IPS-20b (cell line): ENCODE measurements around the gene LRRC3C.

Experiments
- H3K27ac ChIP-seq: one replicate; pipeline ENCODE4 v1.5.1; 2013; ENCODE audit warnings: low read length
- H3K27me3 ChIP-seq: 2 replicates; pipeline ENCODE4 v1.6.1; 2013; ENCODE audit warnings: mild to moderate bottlenecking, low read length, inconsistent platforms; ENCODE audit not compliant: insufficient read depth
- H3K36me3 ChIP-seq: 2 replicates; pipeline ENCODE4 v1.6.1; 2013; ENCODE audit warnings: low read depth, mild to moderate bottlenecking, inconsistent platforms, low read length, moderate library complexity; ENCODE audit not compliant: insufficient read depth
- H3K4me1 ChIP-seq: 2 replicates; pipeline ENCODE4 v1.6.1; 2013; ENCODE audit warnings: mild to moderate bottlenecking, control low read depth, inconsistent platforms, low read length, moderate library complexity; ENCODE audit not compliant: insufficient read depth
- H3K4me3 ChIP-seq: 2 replicates; pipeline ENCODE4 v1.5.1; 2013; ENCODE audit warnings: mild to moderate bottlenecking, low read length, inconsistent platforms
- H3K9ac ChIP-seq: 2 replicates; pipeline ENCODE4 v1.6.1; 2013; ENCODE audit warnings: low read depth, mild to moderate bottlenecking, inconsistent platforms, low read length, moderate library complexity
- H3K9me3 ChIP-seq: 2 replicates; pipeline ENCODE4 v1.6.1; 2013; ENCODE audit warnings: mild to moderate bottlenecking, low read depth, low read length, inconsistent platforms; ENCODE audit not compliant: insufficient read depth

The LRRC3C gene

GRCh38 chr17:39953471-39953888, 25.9 kb downstream of the LRRC3C start:
- Histone ChIP-seq H3K4me1 (peaks cover 8% of the 10 kb centered on the region; the same call in 1 of the 2 replicates), H3K9me3 (no peaks in the 10 kb centered on the region), H3K9ac (peak overlapping the region; percentile 94; the same call in 1 of the 2 replicates), H3K27ac (peak overlapping the region; percentile 100), H3K4me3 (peak overlapping the region; percentile 94), H3K36me3 (no peaks in the 10 kb centered on the region), H3K27me3 (peaks cover 10% of the 10 kb centered on the region; the same call in 1 of the 2 replicates)

GRCh38 chr17:39954876-39955275, 27.3 kb downstream of the LRRC3C start:
- peaks cover 10% of the 10 kb centered on the region; the same call in 1 of the 2 replicates for H3K27me3 ChIP-seq
- no peak overlapping the region for H3K4me3 ChIP-seq
- H3K4me1 ChIP-seq: peaks cover 8% of the 10 kb centered on the region; the same call in 1 of the 2 replicates
- H3K27ac ChIP-seq: no peak overlapping the region
- H3K9me3 ChIP-seq: no peaks in the 10 kb centered on the region
- no peaks in the 10 kb centered on the region for H3K36me3 ChIP-seq
- no peak overlapping the region for H3K9ac ChIP-seq

GRCh38 chr17:39955726-39956225, 28.2 kb downstream of the LRRC3C start:
- no peaks in the 10 kb centered on the region for H3K9me3 ChIP-seq
- H3K36me3 ChIP-seq: no peaks in the 10 kb centered on the region
- no peak overlapping the region for H3K4me3 ChIP-seq
- H3K9ac ChIP-seq: no peak overlapping the region
- H3K27me3 ChIP-seq: peaks cover 10% of the 10 kb centered on the region; the same call in 1 of the 2 replicates
- no peak overlapping the region for H3K27ac ChIP-seq
- H3K4me1 ChIP-seq: peaks cover 8% of the 10 kb centered on the region; the same call in 1 of the 2 replicates

- Histone ChIP-seq H3K36me3 (no peaks in the 10 kb centered on the region), H3K27me3 (no peaks in the 10 kb centered on the region), H3K9ac (no peak overlapping the region), H3K4me3 (no peak overlapping the region), H3K4me1 (no peaks in the 10 kb centered on the region), H3K9me3 (no peaks in the 10 kb centered on the region), H3K27ac (no peak overlapping the region)
Observed at GRCh38 chr17:39960524-39961041, 33.1 kb downstream of the LRRC3C start.

- H3K27me3 ChIP-seq: no peaks in the 10 kb centered on the region
- no peaks in the 10 kb centered on the region for H3K36me3 ChIP-seq
- H3K4me1 ChIP-seq: no peaks in the 10 kb centered on the region
- no peaks in the 10 kb centered on the region for H3K9me3 ChIP-seq
- H3K27ac ChIP-seq: no peak within 1 kb of the TSS
- no peak within 1 kb of the TSS for H3K9ac ChIP-seq
- no peak within 1 kb of the TSS for H3K4me3 ChIP-seq
Observed at GRCh38 chr17:39962642-39963220, 35.2 kb downstream of the LRRC3C start, which contains the start of gene GSDMA. Gene GSDMA (plus strand): TSS chr17:39963004. CDS start chr17:39965688, 2,684 bp downstream.

GRCh38 chr17:39963829-39964228, 36.3 kb downstream of the LRRC3C start:
- no peak overlapping the region for H3K9ac ChIP-seq

GRCh38 chr17:39965017-39965699, 37.6 kb downstream of the LRRC3C start:
- H3K36me3 ChIP-seq: no peaks in the 10 kb centered on the region
- H3K4me3 ChIP-seq: no peak overlapping the region
- 0 out of 2 replicates have a peak, but pooled peaks cover 3% of the 10 kb centered on the region for H3K27me3 ChIP-seq
- H3K4me1 ChIP-seq: no peaks in the 10 kb centered on the region
- no peaks in the 10 kb centered on the region for H3K9me3 ChIP-seq
- H3K9ac ChIP-seq: no peak overlapping the region
- H3K27ac ChIP-seq: no peak overlapping the region

More at GRCh38 chr17:39963829-39964228, 36.3 kb downstream of the LRRC3C start:
- Histone ChIP-seq H3K4me1 (no peaks in the 10 kb centered on the region), H3K27ac (no peak overlapping the region), H3K4me3 (no peak overlapping the region), H3K27me3 (no peaks in the 10 kb centered on the region), H3K9me3 (no peaks in the 10 kb centered on the region), H3K36me3 (no peaks in the 10 kb centered on the region)

GRCh38 chr17:39966771-39967170, 39.2 kb downstream of the LRRC3C start:
- no peaks in the 10 kb centered on the region for H3K4me1 ChIP-seq
- no peak overlapping the region for H3K4me3 ChIP-seq
- no peak overlapping the region for H3K27ac ChIP-seq
- H3K9ac ChIP-seq: no peak overlapping the region
- H3K36me3 ChIP-seq: no peaks in the 10 kb centered on the region
- no peaks in the 10 kb centered on the region for H3K9me3 ChIP-seq
- H3K27me3 ChIP-seq: peaks cover 19% of the 10 kb centered on the region

GRCh38 chr17:39968761-39969160, 41.2 kb downstream of the LRRC3C start:
- Histone ChIP-seq H3K27ac (no peak overlapping the region), H3K4me1 (no peaks in the 10 kb centered on the region)

GRCh38 chr17:39969375-39969774, 41.8 kb downstream of the LRRC3C start:
- H3K4me1 ChIP-seq: no peaks in the 10 kb centered on the region
- no peak overlapping the region for H3K9ac ChIP-seq
- no peaks in the 10 kb centered on the region for H3K36me3 ChIP-seq
- no peak overlapping the region for H3K4me3 ChIP-seq
- H3K27ac ChIP-seq: no peak overlapping the region
- H3K9me3 ChIP-seq: no peaks in the 10 kb centered on the region
- H3K27me3 ChIP-seq: peaks cover 19% of the 10 kb centered on the region

More at GRCh38 chr17:39968761-39969160, 41.2 kb downstream of the LRRC3C start:
- H3K9me3 ChIP-seq: no peaks in the 10 kb centered on the region
- peaks cover 19% of the 10 kb centered on the region for H3K27me3 ChIP-seq
- H3K9ac ChIP-seq: no peak overlapping the region
- no peaks in the 10 kb centered on the region for H3K36me3 ChIP-seq
- H3K4me3 ChIP-seq: no peak overlapping the region

- Histone ChIP-seq H3K27ac (no peak overlapping the region), H3K9me3 (no peaks in the 10 kb centered on the region), H3K4me1 (no peaks in the 10 kb centered on the region), H3K4me3 (no peak overlapping the region), H3K9ac (no peak overlapping the region), H3K27me3 (peaks cover 19% of the 10 kb centered on the region), H3K36me3 (no peaks in the 10 kb centered on the region)
Observed at GRCh38 chr17:39970157-39970692, 42.7 kb downstream of the LRRC3C start.
